Small intestine (tissue), 7 donors: ENCODE data around the gene GFOD1. TPM values are rescaled to one million over a fixed set of nuclear protein-coding genes. Genes with fewer than 3 reads are reported as not detected.
A peak's percentile ranks its signal among the peaks of the same experiment; 100 is the strongest.
"Not testable (repeated sequence)": the region's sequence is repeated elsewhere in the genome, so short reads cannot be mapped to it uniquely, and the experiment has no call there.

Experiments
- DNase-seq, 2 donors: peaks; one replicate each; pipeline versions ENCODE4 v3.0.0 to v3.0.0-alpha.2; 2013
- FAIRE-seq: peaks from 2 replicates; lab custom pipeline; 2012; peaks lifted over from hg19 to GRCh38; lab: Jason Lieb, UNC
- H3K27ac ChIP-seq, 3 donors: one replicate each; pipeline ENCODE4 v1.5.1; 2013; ENCODE audit warnings: low read length in 2 of 3, mild to moderate bottlenecking in 2 of 3, control low read depth in 1 of 3, inconsistent platforms in 1 of 3, low read depth in 1 of 3, moderate library complexity in 1 of 3
- H3K27me3 ChIP-seq, 3 donors: one replicate each; pipeline ENCODE4 v1.6.1; 2013; ENCODE audit warnings: low read length in 3 of 3, inconsistent platforms in 1 of 3; ENCODE audit not compliant: control insufficient read depth in 3 of 3, insufficient read depth in 3 of 3
- H3K36me3 ChIP-seq, 3 donors: one replicate each; pipeline ENCODE4 v1.6.1; 2013; ENCODE audit warnings: low read length in 3 of 3, inconsistent platforms in 1 of 3, low read depth in 1 of 3, mild to moderate bottlenecking in 1 of 3, moderate library complexity in 1 of 3; ENCODE audit not compliant: control insufficient read depth in 3 of 3, insufficient read depth in 2 of 3
- H3K4me1 ChIP-seq, 3 donors: one replicate each; pipeline ENCODE4 v1.6.1; 2013; ENCODE audit warnings: low read length in 2 of 3, inconsistent platforms in 1 of 3, low read depth in 1 of 3, mild to moderate bottlenecking in 1 of 3, moderate library complexity in 1 of 3; ENCODE audit not compliant: control insufficient read depth in 3 of 3, insufficient read depth in 2 of 3
- H3K4me3 ChIP-seq, 3 donors: one replicate each; pipeline ENCODE4 v1.5.1; 2013; ENCODE audit warnings: low read length in 3 of 3, control low read depth in 1 of 3, inconsistent platforms in 1 of 3, low read depth in 1 of 3, mild to moderate bottlenecking in 1 of 3, moderate library complexity in 1 of 3
- H3K9me3 ChIP-seq, 2 donors: one replicate each; pipeline ENCODE4 v1.6.1; 2013; ENCODE audit warnings: low read depth in 1 of 2, low read length in 1 of 2; ENCODE audit not compliant: control insufficient read depth in 2 of 2, insufficient read depth in 1 of 2
- WGBS, 3 donors: extraction: QIAGEN DNeasy Blood & Tissue Kit; methylation state at CpG; one replicate each; pipeline ENCODE4 v1.1.7; 2013; 5-methylcytosine and 5-hydroxymethylcytosine counted together
- polyA plus RNA-seq, 4 donors: library from polyadenylated mRNA; stranded (reverse) in 3 of 4; unstranded in 1 of 4; fragments of 200-250 nt in 3 of 4; fragments of 120-200 nt in 1 of 4; gene quantifications; one replicate each; pipeline versions ENCODE4 v1.2.1 to v1.2.3, GENCODE V29; 2013
- donor health status: healthy with polysubstance abuse.
- donor health status: control.
- donor health status: control.
- donor health status: Bipolar disorder and iron deficiency.
- donor health status: healthy.

The GFOD1 gene
- polyA plus RNA-seq, 4 donors = 1.1 to 7.3 (median 1.5) TPM

GRCh38 chr6:13328076-13328874 lies 159.1 kb downstream of the GFOD1 start, which contains the start of gene TBC1D7:
TBC1D7 (minus strand) TSS chr6:13328537; CDS start chr6:13326898, 1,639 bp downstream.
- Histone ChIP-seq H3K4me3 (peak within 1 kb of the TSS; percentile 74 to 92 (median 90)), H3K9me3 (no peaks in the 10 kb centered on the region), H3K36me3 (peaks cover 3 to 6% (median 4%) of the 10 kb centered on the region in 3 donors), H3K4me1 (peaks cover 0 to 3% (median 2%) of the 10 kb centered on the region in 3 donors), H3K27me3 (no peaks in the 10 kb centered on the region), H3K27ac (peak within 1 kb of the TSS; percentile 91 to 98 (median 96))
- WGBS, 3 donors = 0% methylated on average over 57 to 63 of the region's 63 CpGs
- DNase-seq (peak; percentile 91 to 97), FAIRE-seq (no peak)

- DNase-seq = no peak
- no peak for FAIRE-seq
- Histone ChIP-seq H3K36me3 (peaks cover 3 to 6% (median 5%) of the 10 kb centered on the region in 3 donors), H3K27ac (peak overlapping the region; percentile 91 to 98 (median 96)), H3K9me3 (no peaks in the 10 kb centered on the region), H3K27me3 (no peaks in the 10 kb centered on the region), H3K4me3 (peak overlapping the region; percentile 74 to 92 (median 90)), H3K4me1 (peaks cover 0 to 3% (median 2%) of the 10 kb centered on the region in 3 donors)
- WGBS, 3 donors = 0 to 1% (median 0%) methylated on average over 10 of the region's 10 CpGs
Measured at GRCh38 chr6:13327691-13328075, 159.7 kb downstream of the GFOD1 start.

- 82 to 86% (median 83%) methylated on average over 3 of the region's 3 CpGs for WGBS, 3 donors
- not testable (repeated sequence) for H3K27ac ChIP-seq, FAIRE-seq
Measured at GRCh38 chr6:13326031-13326586, 161.3 kb downstream of the GFOD1 start.

GRCh38 chr6:13319891-13320564 lies 167.4 kb downstream of the GFOD1 start:
- peaks cover 17 to 36% (median 21%) of the 10 kb centered on the region in 3 donors for H3K36me3 ChIP-seq
- no peaks in the 10 kb centered on the region for H3K4me1 ChIP-seq
- no peak overlapping the region for H3K4me3 ChIP-seq
- FAIRE-seq = no peak
- H3K9me3 ChIP-seq = no peaks in the 10 kb centered on the region
- no peaks in the 10 kb centered on the region for H3K27me3 ChIP-seq
- H3K27ac ChIP-seq = no peak overlapping the region
- WGBS, 3 donors = 91% methylated on average over 5 of the region's 5 CpGs
- no peak for DNase-seq

More at GRCh38 chr6:13326031-13326586, 161.3 kb downstream of the GFOD1 start:
- H3K4me1 ChIP-seq, H3K9me3 ChIP-seq, DNase-seq, H3K4me3 ChIP-seq, H3K27me3 ChIP-seq, H3K36me3 ChIP-seq: not testable (repeated sequence)

GRCh38 chr6:13318821-13319220 lies 168.6 kb downstream of the GFOD1 start:
- no peaks in the 10 kb centered on the region for H3K9me3 ChIP-seq
- H3K4me3 ChIP-seq = no peak overlapping the region
- no peaks in the 10 kb centered on the region for H3K27me3 ChIP-seq
- peaks cover 19 to 39% (median 21%) of the 10 kb centered on the region in 3 donors for H3K36me3 ChIP-seq
- no peaks in the 10 kb centered on the region for H3K4me1 ChIP-seq
- no peak for FAIRE-seq
- peak in 1 of 2 donors; percentile 17 for DNase-seq
- WGBS, 3 donors = 96 to 98% (median 98%) methylated on average over 2 of the region's 2 CpGs
- no peak overlapping the region for H3K27ac ChIP-seq

- Histone ChIP-seq H3K27ac (no peak overlapping the region), H3K36me3 (peaks cover 13 to 35% (median 18%) of the 10 kb centered on the region in 3 donors), H3K9me3 (no peaks in the 10 kb centered on the region), H3K4me1 (peaks cover 0 to 3% (median 0%) of the 10 kb centered on the region in 3 donors), H3K4me3 (no peak overlapping the region), H3K27me3 (no peaks in the 10 kb centered on the region)
- 93 to 97% (median 97%) methylated on average over 5 of the region's 5 CpGs for WGBS, 3 donors
- DNase-seq (no peak), FAIRE-seq (no peak)
Measured at GRCh38 chr6:13315896-13316295, 171.5 kb downstream of the GFOD1 start.

- H3K27ac ChIP-seq = no peak overlapping the region
- no peaks in the 10 kb centered on the region for H3K27me3 ChIP-seq
- H3K9me3 ChIP-seq = no peaks in the 10 kb centered on the region
- DNase-seq = no peak
- H3K4me3 ChIP-seq = no peak overlapping the region
- H3K36me3 ChIP-seq = peaks cover 13 to 32% (median 15%) of the 10 kb centered on the region in 3 donors
- FAIRE-seq = no peak
- H3K4me1 ChIP-seq = peaks cover 0 to 3% (median 0%) of the 10 kb centered on the region in 3 donors
Measured at GRCh38 chr6:13314806-13315205, 172.6 kb downstream of the GFOD1 start.

- DNase-seq (peak; percentile 11 to 16), FAIRE-seq (no peak)
- 0 to 46% (median 7%) methylated on average over 1 of the region's 1 CpG for WGBS, 3 donors
- Histone ChIP-seq H3K27me3 (no peaks in the 10 kb centered on the region), H3K36me3 (peaks cover 11 to 25% (median 20%) of the 10 kb centered on the region in 3 donors), H3K9me3 (no peaks in the 10 kb centered on the region), H3K27ac (no peak overlapping the region), H3K4me1 (peaks cover 0 to 3% (median 0%) of the 10 kb centered on the region in 3 donors), H3K4me3 (no peak overlapping the region)
Measured at GRCh38 chr6:13311155-13311554, 176.2 kb downstream of the GFOD1 start.
